Heart left ventricle (tissue), 16 donors: ENCODE results near the gene MSANTD1. TPM values are rescaled to one million over a fixed set of nuclear protein-coding genes. Genes with fewer than 3 reads are reported as not detected.
A peak's percentile ranks its signal among the peaks of the same experiment; 100 is the strongest.

Experiments used
- ATAC-seq, 4 donors: fragments of 200-7000 bp; cut with Tn5 transposase; one replicate each; pipeline ENCODE4 v1.9.1; 2020 to 2022; ENCODE audit warnings: moderate library complexity in 4 of 4, mild to moderate bottlenecking in 3 of 4, moderate number of reproducible peaks in 1 of 4
- DNase-seq, 5 donors: peaks; one replicate each; pipeline ENCODE4 v3.0.0-alpha.2; 2020
- H3K27ac ChIP-seq, 12 donors: fragments of 200-600 bp; sonication (generic) in 4 of 12; one replicate each; pipeline versions ENCODE4 v1.5.0 to v1.8.0; 2016 to 2022; ENCODE audit warnings: mild to moderate bottlenecking in 2 of 12
- H3K27me3 ChIP-seq, 9 donors: fragments of 200-600 bp; sonication (generic) in 2 of 9; one replicate each; pipeline versions ENCODE4 v1.5.1 to v1.8.0; 2016 to 2022; ENCODE audit warnings: mild to moderate bottlenecking in 3 of 9
- H3K36me3 ChIP-seq, 9 donors: fragments of 200-600 bp; sonication (generic) in 2 of 9; one replicate each; pipeline versions ENCODE4 v1.5.0 to v1.8.0; 2018 to 2022; ENCODE audit warnings: mild to moderate bottlenecking in 2 of 9
- H3K4me1 ChIP-seq, 12 donors: fragments of 200-600 bp; sonication (generic) in 4 of 12; one replicate each; pipeline versions ENCODE4 v1.5.0 to v1.8.0; 2016 to 2022; ENCODE audit warnings: mild to moderate bottlenecking in 3 of 12
- H3K4me3 ChIP-seq, 12 donors: fragments of 200-600 bp; sonication (generic) in 4 of 12; one replicate each; pipeline versions ENCODE4 v1.5.0 to v1.8.0; 2017 to 2022; ENCODE audit warnings: mild to moderate bottlenecking in 9 of 12, moderate library complexity in 4 of 12
- H3K9me3 ChIP-seq, 12 donors: fragments of 200-600 bp; sonication (generic) in 4 of 12; one replicate each; pipeline versions ENCODE4 v1.5.0 to v1.8.0; 2016 to 2022; ENCODE audit warnings: mild to moderate bottlenecking in 1 of 12
- POLR2A ChIP-seq, 2 donors: fragments of 450-650 bp; IDR thresholded peaks; one replicate each; pipeline ENCODE4 v1.6.1; 2017; ENCODE audit warnings: antibody characterized with exemption in 2 of 2, mild to moderate bottlenecking in 2 of 2, moderate library complexity in 2 of 2
- WGBS, 4 donors: extraction: QIAGEN DNeasy Blood & Tissue Kit in 2 of 4; methylation state at CpG; one replicate each; pipeline versions ENCODE4 v1.1.5 to v1.1.7; 2013 to 2018; 5-methylcytosine and 5-hydroxymethylcytosine counted together
- intact Hi-C, 10 donors: fragments of 100-400 bp; cut with DNase I; formaldehyde crosslinking; loops; one replicate each; pipeline versions ENCODE4 v1.11.1 to v1.14.2; 2022
- polyA plus RNA-seq, 2 donors: library from polyadenylated mRNA; stranded (reverse); fragments of 200-250 nt; gene quantifications; one replicate each; pipeline ENCODE4 v1.2.3, GENCODE V29; 2013
- total RNA-seq, 9 donors: library from RNA; depleted of rRNA in 2 of 9; stranded (reverse); fragments of >200 nt in 2 of 9; fragmentation: NEBNext Ultra II Directional in 3 of 9; extraction: Animal tissue kit (Norgen Biotek cat#: 25700) in 3 of 9; gene quantifications; one replicate each; pipeline versions ENCODE4 v1.1.0 to v1.2.4, GENCODE V29; 2016 to 2023
- TF ChIP-seq, protein P1 (sequence below), 12 donors: fragments of 200-600 bp; sonication (generic) in 4 of 12; IDR thresholded peaks; one replicate each; pipeline versions ENCODE4 v1.5.0 to v1.8.0; 2018 to 2022; ENCODE audit warnings: antibody characterized with exemption in 12 of 12, mild to moderate bottlenecking in 5 of 12
- donor health status: ischemic (EF 13 %, LVEDD 7.1; RV severe dilation, severe dysfunction).
- donor health status: healthy with polysubstance abuse.
- donor health status: DM: no; HTN: yes; CAD: no.
- donor health status: DM: no; HTN: no; CAD: no.
- donor health status: ischemic (EF 25% LVEDD 6.9; RV normal size, moderate dysfunction).
- donor health status: ischemic (EF 25% LVEDD 5.7; RV mildly dilated, moderate dysfunction).
- donor health status: healthy.
- donor health status: DM: yes; HTN: yes; CAD: no.
- donor health status: ischemic (EF 35%, LVEDD 5.7; RV mildly dilated, moderate dysfunction).
- donor health status: nonischemic (EF 11% LVEDD 7.7; RV severe dilation, severe dysfunction).
- donor health status: DM: yes; HTN: yes; CAD: no.
- donor health status: PGD.
- donor health status: ischemic (EF 29% LVEDD 5.4; RV normal size, mild dysfunction).
- donor health status: nonischemic (EF 23%, LVEDD 6.1; RV moderate dilation, normal function).

Gene MSANTD1
- total and polyA plus RNA-seq, 11 donors: 0.30 to 0.93 (median 0.34) TPM; not detected in 2

GRCh38 chr4:3291411-3291968 lies 42.5 kb downstream of the MSANTD1 start:
- H3K27ac ChIP-seq: peak overlapping the region; percentile 76 to 99 (median 95)
- H3K9me3 ChIP-seq: no peaks in the 10 kb centered on the region
- peak overlapping the region; percentile 71 to 96 (median 86) for H3K4me3 ChIP-seq
- H3K4me1 ChIP-seq: peaks cover 0 to 45% (median 21%) of the 10 kb centered on the region in 12 donors
- ATAC-seq (peak in 1 of 4 donors; percentile 2), DNase-seq (no peak)
- TF ChIP-seq POLR2A (IDR thresholded peaks at IDR 0.05): no peak
- TF ChIP-seq, protein P1, sequence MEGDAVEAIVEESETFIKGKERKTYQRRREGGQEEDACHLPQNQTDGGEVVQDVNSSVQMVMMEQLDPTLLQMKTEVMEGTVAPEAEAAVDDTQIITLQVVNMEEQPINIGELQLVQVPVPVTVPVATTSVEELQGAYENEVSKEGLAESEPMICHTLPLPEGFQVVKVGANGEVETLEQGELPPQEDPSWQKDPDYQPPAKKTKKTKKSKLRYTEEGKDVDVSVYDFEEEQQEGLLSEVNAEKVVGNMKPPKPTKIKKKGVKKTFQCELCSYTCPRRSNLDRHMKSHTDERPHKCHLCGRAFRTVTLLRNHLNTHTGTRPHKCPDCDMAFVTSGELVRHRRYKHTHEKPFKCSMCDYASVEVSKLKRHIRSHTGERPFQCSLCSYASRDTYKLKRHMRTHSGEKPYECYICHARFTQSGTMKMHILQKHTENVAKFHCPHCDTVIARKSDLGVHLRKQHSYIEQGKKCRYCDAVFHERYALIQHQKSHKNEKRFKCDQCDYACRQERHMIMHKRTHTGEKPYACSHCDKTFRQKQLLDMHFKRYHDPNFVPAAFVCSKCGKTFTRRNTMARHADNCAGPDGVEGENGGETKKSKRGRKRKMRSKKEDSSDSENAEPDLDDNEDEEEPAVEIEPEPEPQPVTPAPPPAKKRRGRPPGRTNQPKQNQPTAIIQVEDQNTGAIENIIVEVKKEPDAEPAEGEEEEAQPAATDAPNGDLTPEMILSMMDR (IDR thresholded peaks at IDR 0.05): no peak
- no peaks in the 10 kb centered on the region for H3K36me3 ChIP-seq
- WGBS, 4 donors: 35 to 41% (median 37%) methylated on average over 24 of the region's 24 CpGs
- peaks cover 0 to 5% (median 0%) of the 10 kb centered on the region in 9 donors for H3K27me3 ChIP-seq
- intact Hi-C loops: no loop called here

DNA sequence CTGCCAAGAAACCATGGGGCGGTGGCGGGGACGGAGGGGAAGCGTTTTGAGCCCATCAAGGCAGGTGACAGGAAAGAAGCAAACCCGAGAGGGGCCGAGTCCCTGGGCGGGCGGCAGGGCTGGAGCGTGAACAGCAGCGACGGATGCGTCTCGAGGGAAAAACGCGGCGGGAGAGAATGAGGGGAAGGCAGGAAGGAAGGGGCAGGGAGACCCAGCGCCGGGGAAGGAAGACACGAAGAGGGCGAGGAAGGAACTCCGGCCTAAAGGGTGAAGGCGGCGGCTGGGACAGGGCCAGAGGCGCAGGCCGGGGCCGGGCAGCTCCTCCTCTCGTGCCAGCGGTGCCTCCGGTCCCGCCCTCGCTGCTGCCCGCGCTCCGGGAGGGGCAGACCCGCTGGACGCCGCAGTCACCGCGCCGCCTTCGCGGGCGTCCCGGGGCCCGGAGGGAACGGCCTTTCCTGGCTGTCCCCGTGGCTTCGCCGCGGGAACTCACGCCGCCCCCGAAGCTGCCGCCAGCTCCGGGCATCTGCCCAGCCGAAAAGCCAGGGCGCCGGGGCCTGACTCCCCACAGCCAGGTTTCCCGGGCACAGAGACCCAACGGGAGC lies 43.1 kb downstream of the MSANTD1 start:
- intact Hi-C loops: no loop called here
- Histone ChIP-seq H3K36me3 (no peaks in the 10 kb centered on the region), H3K4me3 (peak overlapping the region; percentile 71 to 96 (median 86)), H3K27me3 (no peaks in the 10 kb centered on the region), H3K4me1 (peaks cover 0 to 41% (median 21%) of the 10 kb centered on the region in 12 donors), H3K27ac (peak overlapping the region; percentile 76 to 99 (median 95)), H3K9me3 (peaks cover 0 to 1% (median 0%) of the 10 kb centered on the region in 12 donors)
- TF ChIP-seq POLR2A (IDR thresholded peaks at IDR 0.05): no peak
- peak; percentile 67 to 87 (median 76) for DNase-seq
- 0 to 1% (median 1%) methylated on average over 25 to 60 of the region's 60 CpGs for WGBS, 4 donors
- ATAC-seq: peak in 3 of 4 donors; percentile 60 to 76 (median 73)

GRCh38 chr4:3292571-3293400 lies 43.8 kb downstream of the MSANTD1 start, which contains the start of gene RGS12:
TSS of gene RGS12 (plus strand) at chr4:3293021. CDS start at chr4:3316171, 23,150 bp downstream.
- Histone ChIP-seq H3K27me3 (no peaks in the 10 kb centered on the region), H3K4me3 (peak within 1 kb of the TSS; percentile 71 to 96 (median 86)), H3K4me1 (peaks cover 0 to 35% (median 21%) of the 10 kb centered on the region in 12 donors), H3K9me3 (peaks cover 0 to 8% (median 0%) of the 10 kb centered on the region in 12 donors), H3K36me3 (no peaks in the 10 kb centered on the region), H3K27ac (peak within 1 kb of the TSS; percentile 76 to 99 (median 95))
- DNase-seq: peak; percentile 95 to 97 (median 96)
- peak; percentile 95 to 97 (median 96) for ATAC-seq
- peak; percentile 45 to 86 for TF ChIP-seq POLR2A (IDR thresholded peaks at IDR 0.05)
- TF ChIP-seq, protein P1 (IDR thresholded peaks at IDR 0.05): no peak
- WGBS, 4 donors: 1 to 6% (median 1%) methylated on average over 7 to 121 of the region's 121 CpGs
- intact Hi-C loops: no loop called here

DNA sequence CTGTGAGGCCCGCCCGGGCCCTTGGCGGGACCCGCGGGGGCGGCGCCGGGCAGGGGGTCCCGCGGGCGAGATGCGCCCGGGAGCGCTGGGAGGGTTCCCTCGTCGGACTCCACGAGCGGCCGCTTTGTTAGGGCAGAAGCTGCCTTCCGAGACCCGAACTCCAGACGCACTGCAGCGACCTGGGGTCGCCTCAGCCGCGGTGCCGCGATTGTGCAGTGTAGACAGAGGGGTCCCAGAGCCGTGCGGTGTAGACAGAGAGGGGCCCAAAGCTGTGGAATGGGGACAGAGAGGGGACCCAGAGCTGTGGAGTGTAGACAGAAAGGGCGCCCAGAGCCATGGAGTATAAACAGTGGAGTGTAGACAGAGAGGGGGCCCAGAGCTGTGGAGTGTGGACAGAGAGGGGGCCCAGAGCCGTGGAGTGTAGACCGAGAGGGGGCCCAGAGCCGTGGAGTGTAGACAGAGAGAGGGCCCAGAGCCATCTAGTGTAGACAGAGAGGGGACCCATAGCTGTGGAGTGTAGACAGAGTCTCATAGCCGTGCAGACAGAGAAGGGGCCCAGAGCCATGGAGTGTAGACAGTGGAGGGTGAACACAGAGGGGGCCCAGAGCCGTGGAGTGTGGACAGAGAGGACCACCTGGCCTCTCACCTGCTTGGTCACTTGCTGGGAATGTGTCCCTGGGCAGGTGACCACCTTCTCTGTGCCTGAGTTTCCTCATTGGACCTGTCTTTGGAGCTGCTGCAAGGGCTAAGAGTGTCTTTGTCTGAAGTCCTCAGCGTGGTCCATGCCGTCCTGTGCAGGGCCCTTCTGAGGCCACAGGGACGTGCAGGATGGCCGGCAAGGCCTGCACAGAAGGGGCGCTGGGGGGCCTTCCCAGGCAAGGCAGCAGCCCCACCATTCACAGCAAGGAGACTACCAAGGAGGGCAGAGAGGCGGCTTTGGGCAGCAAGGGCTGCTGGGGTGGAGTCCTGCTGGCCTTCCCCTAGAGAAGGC lies 44.7 kb downstream of the MSANTD1 start:
- intact Hi-C loops: no loop called here

More for the DNA sequence above, 44.7 kb downstream of the MSANTD1 start:
- Histone ChIP-seq H3K27ac (peak overlapping the region; percentile 55 to 98 (median 78)), H3K27me3 (no peaks in the 10 kb centered on the region), H3K4me1 (peaks cover 0 to 31% (median 18%) of the 10 kb centered on the region in 12 donors), H3K4me3 (peak overlapping the region; percentile 33 to 96 (median 74)), H3K36me3 (no peaks in the 10 kb centered on the region), H3K9me3 (peaks cover 0 to 11% (median 0%) of the 10 kb centered on the region in 12 donors)
- no peak for TF ChIP-seq POLR2A (IDR thresholded peaks at IDR 0.05)
- TF ChIP-seq, protein P1 (IDR thresholded peaks at IDR 0.05): no peak
- 15 to 22% (median 17%) methylated on average over 30 to 42 of the region's 42 CpGs for WGBS, 4 donors
- ATAC-seq (peak in 1 of 4 donors; percentile 2), DNase-seq (no peak)
